GM19239 (cell line): ENCODE measurements around the gene NUDT16L1.

Experiments
- DNase-seq: peaks from one replicate; pipeline ENCODE4 v3.0.0; 2011; ENCODE audit warnings: low spot score; ENCODE audit not compliant: insufficient read length
- FAIRE-seq: peaks from 2 replicates; lab custom pipeline; 2011; peaks lifted over from hg19 to GRCh38; lab: Jason Lieb, UNC

Gene NUDT16L1

DNA sequence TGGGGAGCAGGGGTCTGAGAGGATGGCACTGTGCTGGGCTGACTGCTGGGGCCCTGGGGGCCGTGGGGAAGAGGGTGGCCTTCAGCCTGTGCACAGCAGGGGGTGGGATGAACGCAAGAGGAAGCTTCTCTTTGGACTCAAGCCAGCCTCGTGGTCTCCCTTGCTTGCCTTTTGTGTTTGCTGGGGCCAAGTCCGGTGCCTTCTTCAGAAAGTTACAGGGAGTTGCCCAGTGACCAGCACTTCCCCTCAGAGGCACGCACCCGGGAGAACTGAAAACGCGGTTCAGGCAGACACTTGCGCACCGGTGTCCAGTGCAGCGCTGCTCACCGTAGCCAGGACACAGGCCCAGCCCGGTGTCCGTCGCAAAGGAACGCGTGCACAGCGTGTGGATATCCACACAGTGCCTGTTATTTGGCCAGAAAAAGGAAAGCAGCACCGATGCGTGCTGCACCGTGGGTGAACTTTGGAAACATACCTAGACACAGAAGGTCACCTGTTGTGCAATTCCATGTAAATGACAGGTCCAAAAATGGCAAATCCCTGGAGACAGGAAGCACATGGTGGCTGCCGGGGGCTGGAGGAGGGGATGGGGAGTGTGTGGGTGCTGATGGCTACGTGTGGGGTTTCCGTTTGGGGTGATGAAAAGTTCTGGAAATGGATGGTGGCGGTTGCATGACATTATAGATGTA, 29.4 kb upstream of the NUDT16L1 start:
- DNase-seq: no peak
- FAIRE-seq: no peak

DNA sequence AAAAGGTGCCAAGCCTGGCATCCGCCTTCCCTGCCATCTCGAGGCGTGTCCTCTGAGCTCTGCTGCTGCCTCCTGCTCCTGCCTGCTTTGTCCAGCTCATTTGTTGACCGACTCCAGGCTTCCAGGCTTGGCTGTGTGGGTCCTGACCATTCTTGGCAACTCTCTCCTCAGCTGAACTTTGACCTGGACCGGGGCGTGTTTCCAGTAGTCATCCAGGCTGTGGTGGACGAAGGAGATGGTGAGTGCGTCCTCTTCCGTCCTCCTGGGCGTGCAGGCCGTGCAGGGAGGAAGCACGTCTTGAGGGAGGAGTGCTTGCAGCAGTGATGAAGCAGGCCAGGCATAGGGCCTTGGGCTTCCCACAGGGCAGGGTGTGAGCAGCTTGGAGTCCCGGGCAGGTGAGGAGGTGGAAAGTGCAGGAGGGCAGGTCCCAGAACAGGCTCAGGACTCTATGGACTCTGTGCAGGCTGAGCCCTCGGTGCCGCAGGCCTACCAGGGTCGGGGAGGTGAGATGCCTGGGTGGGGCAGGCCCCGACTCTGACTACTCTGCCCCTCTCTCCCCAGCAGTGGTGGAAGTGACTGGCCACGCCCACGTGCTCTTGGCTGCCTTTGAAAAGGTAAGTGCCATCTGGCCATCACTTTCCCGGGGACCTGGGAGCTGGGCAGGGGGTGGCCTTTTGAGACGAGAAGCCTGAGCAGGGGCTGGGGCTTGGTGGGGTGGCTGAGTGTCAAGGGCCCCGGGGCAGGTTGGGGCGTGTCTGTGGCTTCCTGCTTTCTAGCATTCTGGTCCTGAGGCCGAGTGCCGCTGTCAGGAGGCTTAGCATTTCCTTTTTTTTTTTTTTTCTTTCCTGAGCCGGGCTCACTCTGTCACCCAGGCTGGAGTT, 28.6 kb upstream of the NUDT16L1 start:
- no peak for FAIRE-seq
- DNase-seq: peak; percentile 68

DNA sequence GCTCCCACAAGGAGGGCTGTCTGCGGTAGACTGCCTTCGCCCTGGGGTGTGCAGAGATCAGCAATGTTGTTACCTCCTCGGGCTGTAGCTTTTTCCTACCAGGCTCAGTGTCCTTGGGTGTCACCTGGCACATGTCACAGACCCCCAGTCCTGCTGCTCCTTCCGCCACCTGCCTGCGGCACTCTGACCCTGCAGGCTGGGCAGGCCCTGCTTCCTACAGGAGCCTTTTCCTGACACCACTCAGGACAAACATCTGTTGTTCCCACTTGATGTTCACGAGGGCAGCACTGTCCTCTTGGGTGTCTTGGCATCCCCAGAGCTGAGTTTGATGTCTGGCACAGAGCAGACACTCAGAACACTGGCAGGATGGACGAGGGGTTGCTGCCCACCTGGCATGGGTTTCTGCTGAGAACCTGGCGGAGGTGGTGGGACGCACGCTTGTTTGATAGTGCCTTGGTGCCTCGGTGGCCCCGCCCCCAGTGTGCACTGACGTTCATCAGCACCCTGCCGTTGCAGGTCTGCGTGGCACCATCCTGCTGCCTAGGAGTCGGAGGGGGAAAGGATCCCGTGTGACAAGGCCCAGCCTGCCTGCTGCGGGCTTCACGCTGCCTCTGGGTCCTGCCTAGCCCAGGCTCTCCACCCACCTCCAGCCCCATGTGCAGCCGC, 26.7 kb upstream of the NUDT16L1 start:
- DNase-seq (no peak), FAIRE-seq (no peak)

- FAIRE-seq (no peak), DNase-seq (no peak)
Measured at GRCh38 chr16:4667203-4667963, 26.0 kb upstream of the NUDT16L1 start.

GRCh38 chr16:4668313-4668960, 24.9 kb upstream of the NUDT16L1 start:
- no peak for DNase-seq
- FAIRE-seq: no peak

DNA sequence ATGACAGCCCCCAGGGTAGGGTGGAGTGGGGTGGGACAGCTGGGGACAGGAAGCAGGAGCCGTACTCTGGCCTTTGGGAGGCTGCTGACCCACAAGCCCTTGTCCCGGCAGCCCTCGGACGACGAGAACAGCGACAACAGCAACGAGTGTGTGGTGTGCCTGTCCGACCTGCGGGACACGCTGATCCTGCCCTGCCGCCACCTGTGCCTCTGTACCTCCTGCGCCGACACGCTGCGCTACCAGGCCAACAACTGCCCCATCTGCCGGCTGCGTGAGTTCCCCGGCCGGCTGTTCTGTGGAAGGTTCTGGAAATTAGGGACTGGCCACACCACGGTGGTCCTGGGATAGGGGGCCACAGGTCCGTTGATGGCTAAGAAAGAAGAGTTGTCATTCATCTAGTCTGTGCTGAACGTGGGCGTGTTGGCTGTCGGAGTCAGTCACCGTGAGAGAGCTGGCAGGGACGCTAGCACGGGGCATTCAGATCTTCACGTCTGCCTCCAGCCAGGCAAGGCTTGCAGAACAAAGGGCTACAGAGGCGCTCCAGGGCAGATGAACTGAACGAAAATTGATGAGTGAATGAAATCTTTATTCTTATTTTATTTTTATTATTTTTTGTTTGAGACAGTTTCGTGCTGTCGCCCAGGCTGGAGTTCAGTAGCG, 19.8 kb upstream of the NUDT16L1 start:
- FAIRE-seq: no peak
- no peak for DNase-seq

- FAIRE-seq: no peak
Measured at GRCh38 chr16:4674926-4675530, 18.3 kb upstream of the NUDT16L1 start.

GRCh38 chr16:4675864-4676786, 17.2 kb upstream of the NUDT16L1 start:
- DNase-seq (no peak), FAIRE-seq (no peak)

More at GRCh38 chr16:4674926-4675530, 18.3 kb upstream of the NUDT16L1 start:
- no peak for DNase-seq

GRCh38 chr16:4676831-4677230, 16.5 kb upstream of the NUDT16L1 start:
- FAIRE-seq: no peak
- no peak for DNase-seq

DNA sequence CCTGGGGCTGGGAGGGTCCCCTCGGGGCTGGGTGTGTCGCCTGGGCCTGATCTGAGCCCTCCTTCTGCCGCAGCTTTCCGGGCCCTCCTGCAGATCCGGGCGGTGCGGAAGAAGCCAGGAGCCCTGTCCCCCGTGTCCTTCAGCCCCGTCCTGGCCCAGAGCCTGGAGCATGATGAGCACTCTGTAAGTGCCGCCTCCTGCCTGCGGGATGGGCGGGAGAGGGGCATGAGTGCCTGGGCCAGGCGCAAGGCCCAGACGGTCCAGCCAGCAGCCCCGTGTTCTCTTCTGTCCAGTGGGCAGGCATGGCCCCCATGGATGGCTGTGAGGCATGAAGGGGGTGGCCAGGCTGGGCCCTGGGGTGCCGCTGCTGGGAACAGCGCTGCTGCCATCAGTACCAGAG, 16.0 kb upstream of the NUDT16L1 start:
- DNase-seq: no peak
- no peak for FAIRE-seq

- no peak for DNase-seq
- FAIRE-seq: no peak
Measured at GRCh38 chr16:4677994-4678393, 15.4 kb upstream of the NUDT16L1 start.

DNA sequence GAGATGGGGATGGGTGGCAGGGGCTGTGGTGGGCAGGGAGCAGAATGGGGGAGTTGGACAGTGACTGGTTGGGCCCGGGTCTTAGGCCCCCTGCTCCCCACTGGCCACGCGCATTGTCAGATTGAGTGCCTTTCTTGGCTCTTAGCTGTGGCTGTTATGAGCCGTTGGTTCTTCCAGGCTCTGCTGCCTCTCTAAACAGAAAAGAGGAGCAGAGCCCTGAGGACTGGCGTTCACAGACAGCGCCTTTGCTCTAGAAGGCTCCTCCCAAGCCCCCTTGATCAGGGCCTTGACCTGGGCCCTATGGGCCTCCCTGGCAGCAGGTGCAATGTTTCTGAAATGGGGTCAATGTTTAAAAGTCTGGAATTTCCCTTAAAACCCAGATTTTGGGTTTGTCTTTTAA, 14.8 kb upstream of the NUDT16L1 start:
- FAIRE-seq (no peak), DNase-seq (no peak)

DNA sequence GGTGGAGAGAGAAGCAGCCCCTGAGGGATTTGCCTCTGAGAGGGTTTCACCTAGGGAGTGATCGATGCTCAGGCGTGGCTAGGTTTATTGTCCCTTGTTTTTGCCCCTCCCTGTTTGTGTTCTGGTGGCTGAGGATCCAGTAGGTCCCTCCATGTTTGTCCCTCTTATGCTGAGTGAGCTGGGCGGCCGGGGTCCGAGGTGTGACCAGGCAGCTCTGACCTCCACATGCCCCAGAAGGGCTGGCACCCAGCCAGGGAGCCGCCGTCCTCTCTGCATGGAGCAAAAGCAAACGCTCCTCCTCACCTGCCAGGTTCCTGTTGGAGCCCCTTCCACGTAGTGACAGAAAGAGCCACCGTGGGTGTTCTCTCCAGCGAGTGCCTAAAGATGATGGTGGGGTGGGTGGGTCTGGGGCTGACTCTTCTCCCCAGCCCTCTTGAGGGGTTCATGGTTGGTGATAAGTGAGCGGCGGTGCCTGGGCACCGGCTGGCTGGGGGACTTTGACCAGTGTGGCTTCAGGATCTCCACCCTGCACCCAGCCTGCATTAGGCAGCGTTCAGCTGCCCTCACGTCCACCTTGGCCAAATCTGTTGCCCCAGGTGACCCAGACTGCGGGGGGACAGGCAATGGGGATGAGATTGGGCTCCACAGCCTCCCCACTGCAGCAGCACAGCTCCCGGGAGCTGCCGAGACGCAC, 14.1 kb upstream of the NUDT16L1 start:
- no peak for FAIRE-seq
- no peak for DNase-seq

- no peak for FAIRE-seq
Measured at GRCh38 chr16:4679850-4680636, 13.3 kb upstream of the NUDT16L1 start.

DNA sequence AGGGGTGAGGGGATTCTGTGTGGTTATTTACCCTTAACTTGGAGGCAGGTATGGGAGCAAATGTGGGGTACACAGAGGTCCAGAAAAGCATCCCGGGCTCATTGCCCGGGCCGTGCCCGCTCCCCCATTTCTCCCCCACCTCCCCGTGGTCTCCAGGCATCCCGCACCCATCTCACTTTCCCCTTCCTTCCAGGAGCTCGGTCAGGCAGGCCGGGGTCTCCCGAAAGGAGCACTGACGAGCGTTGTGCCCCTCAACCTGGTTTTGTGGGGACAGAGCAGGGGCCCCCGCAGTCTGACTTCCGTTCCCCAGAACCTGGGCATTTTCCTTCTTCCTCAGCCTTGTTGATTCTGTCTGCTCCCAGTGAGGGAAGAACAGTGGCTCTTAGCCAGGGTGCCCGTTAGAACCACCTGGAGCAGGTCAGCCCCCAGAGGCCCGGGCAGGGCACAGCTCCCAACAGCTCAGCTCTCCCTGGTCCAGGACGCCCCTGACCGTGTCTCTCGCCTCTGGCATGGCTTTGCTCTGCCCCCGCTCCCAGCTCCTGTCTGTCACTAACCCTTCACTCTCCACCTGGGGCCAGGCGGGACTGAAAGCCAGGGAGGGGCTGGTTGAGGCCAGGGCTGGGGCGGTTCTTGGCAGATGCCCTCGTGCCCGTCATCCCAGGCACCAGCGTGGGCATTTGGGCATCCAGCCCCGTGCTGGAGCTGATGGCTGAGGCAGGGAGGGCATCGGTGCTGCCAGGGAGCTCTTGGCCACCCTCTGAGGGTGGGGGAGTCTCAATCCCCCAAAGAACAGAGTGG, 12.5 kb upstream of the NUDT16L1 start:
- FAIRE-seq (no peak), DNase-seq (no peak)

More at GRCh38 chr16:4679850-4680636, 13.3 kb upstream of the NUDT16L1 start:
- no peak for DNase-seq
